Esophagus muscularis mucosa (tissue), 4 donors: ENCODE results near the gene UTP14A.
A peak's percentile ranks its signal among the peaks of the same experiment; 100 is the strongest.

Experiments used
- EP300 ChIP-seq: sonication (generic); formaldehyde crosslinking; IDR thresholded peaks from one replicate; pipeline ENCODE4 v1.6.1; 2017; ENCODE audit warnings: antibody characterized with exemption
- POLR2A ChIP-seq: fragments of 450-650 bp; IDR thresholded peaks from one replicate; pipeline ENCODE4 v1.6.1; 2017; ENCODE audit warnings: antibody characterized with exemption, moderate library complexity, mild to moderate bottlenecking, low read depth
- POLR2AphosphoS5 ChIP-seq, 2 donors: sonication (generic); formaldehyde crosslinking; IDR thresholded peaks; one replicate each; pipeline ENCODE4 v1.6.1; 2017; ENCODE audit warnings: antibody characterized with exemption in 2 of 2
- TF ChIP-seq, protein P1 (sequence below), 3 experiments: fragments of 200-600 bp in 2 of 3; fragments of 450-650 bp in 1 of 3; sonication (generic) in 2 of 3; IDR thresholded peaks; one replicate each; pipeline ENCODE4 v1.5.1; 2017 to 2019; ENCODE audit warnings: antibody characterized with exemption in 3 of 3, mild to moderate bottlenecking in 2 of 3, moderate library complexity in 1 of 3

GRCh38 chrX:129957241-129958082 is 51.5 kb downstream of the UTP14A start:
- TF ChIP-seq, protein P1, sequence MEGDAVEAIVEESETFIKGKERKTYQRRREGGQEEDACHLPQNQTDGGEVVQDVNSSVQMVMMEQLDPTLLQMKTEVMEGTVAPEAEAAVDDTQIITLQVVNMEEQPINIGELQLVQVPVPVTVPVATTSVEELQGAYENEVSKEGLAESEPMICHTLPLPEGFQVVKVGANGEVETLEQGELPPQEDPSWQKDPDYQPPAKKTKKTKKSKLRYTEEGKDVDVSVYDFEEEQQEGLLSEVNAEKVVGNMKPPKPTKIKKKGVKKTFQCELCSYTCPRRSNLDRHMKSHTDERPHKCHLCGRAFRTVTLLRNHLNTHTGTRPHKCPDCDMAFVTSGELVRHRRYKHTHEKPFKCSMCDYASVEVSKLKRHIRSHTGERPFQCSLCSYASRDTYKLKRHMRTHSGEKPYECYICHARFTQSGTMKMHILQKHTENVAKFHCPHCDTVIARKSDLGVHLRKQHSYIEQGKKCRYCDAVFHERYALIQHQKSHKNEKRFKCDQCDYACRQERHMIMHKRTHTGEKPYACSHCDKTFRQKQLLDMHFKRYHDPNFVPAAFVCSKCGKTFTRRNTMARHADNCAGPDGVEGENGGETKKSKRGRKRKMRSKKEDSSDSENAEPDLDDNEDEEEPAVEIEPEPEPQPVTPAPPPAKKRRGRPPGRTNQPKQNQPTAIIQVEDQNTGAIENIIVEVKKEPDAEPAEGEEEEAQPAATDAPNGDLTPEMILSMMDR (IDR thresholded peaks at IDR 0.05), result no peak
- peak; percentile 28 to 36 for TF ChIP-seq POLR2AphosphoS5 (IDR thresholded peaks at IDR 0.05)
- TF ChIP-seq EP300, result no peak
- TF ChIP-seq POLR2A, result no peak
